HG03571 (cell line): ENCODE results near the gene IL12RB1.
"Not testable (repeated sequence)": the region's sequence is repeated elsewhere in the genome, so short reads cannot be mapped to it uniquely, and the experiment has no call there.

ENCODE experiments used
- ATAC-seq: cut with Tn5 transposase; IDR thresholded peaks from one replicate; pipeline ENCODE4 v1.9.1; 2021; ENCODE audit not compliant: unreplicated experiment

Gene IL12RB1

GRCh38 chr19:18112989-18113478 is 26.3 kb upstream of the IL12RB1 start:
- no peak for ATAC-seq

- no peak for ATAC-seq
Observed at GRCh38 chr19:18110609-18111232, 24.0 kb upstream of the IL12RB1 start.

- no peak for ATAC-seq
Observed at GRCh38 chr19:18109733-18110608, 23.2 kb upstream of the IL12RB1 start.

- ATAC-seq = no peak
Observed at GRCh38 chr19:18109341-18109732, 22.6 kb upstream of the IL12RB1 start.

- ATAC-seq = no peak
Observed at GRCh38 chr19:18108897-18109296, 22.2 kb upstream of the IL12RB1 start.

GRCh38 chr19:18107235-18107634 is 20.5 kb upstream of the IL12RB1 start:
- no peak for ATAC-seq

GRCh38 chr19:18105259-18105658 is 18.5 kb upstream of the IL12RB1 start:
- not testable (repeated sequence) for ATAC-seq

- ATAC-seq = no peak
Observed at GRCh38 chr19:18104793-18105131, 18.0 kb upstream of the IL12RB1 start.

GRCh38 chr19:18102916-18103542 is 16.3 kb upstream of the IL12RB1 start:
- ATAC-seq = no peak

- no peak for ATAC-seq
Observed at GRCh38 chr19:18101268-18101667, 14.5 kb upstream of the IL12RB1 start.

- ATAC-seq = no peak
Observed at GRCh38 chr19:18100710-18101109, 14.0 kb upstream of the IL12RB1 start.

- no peak for ATAC-seq
Observed at GRCh38 chr19:18099623-18099995, 12.9 kb upstream of the IL12RB1 start.

- peak; percentile 51 for ATAC-seq
Observed at GRCh38 chr19:18098891-18099622, 12.3 kb upstream of the IL12RB1 start.

- ATAC-seq = no peak
Observed at GRCh38 chr19:18097993-18098890, 11.5 kb upstream of the IL12RB1 start.

GRCh38 chr19:18097217-18097992 is 10.7 kb upstream of the IL12RB1 start, which contains the start of gene MAST3:
TSS of gene MAST3 (plus strand) at chr19:18097778. CDS start at chr19:18097793, 15 bp downstream.
- peak; percentile 55 for ATAC-seq

- ATAC-seq = no peak
Observed at GRCh38 chr19:18096258-18096657, 9.5 kb upstream of the IL12RB1 start.

GRCh38 chr19:18093439-18094161 is 6.9 kb upstream of the IL12RB1 start:
- ATAC-seq = no peak

- ATAC-seq = no peak
Observed at GRCh38 chr19:18091217-18091608, 4.5 kb upstream of the IL12RB1 start.
